HEK293 (cell line): Measurements from ENCODE around the gene GNB2.

Experiments
- CTCF ChIA-PET: fragments of 350-600 bp; formaldehyde crosslinking; extraction: SDS; loops from one replicate; lab custom pipeline; 2021; ENCODE audit warnings: antibody characterized with exemption; lab: Yijun Ruan, JAX
- POLR2A ChIA-PET: fragments of 300-600 bp; formaldehyde crosslinking; extraction: SDS; loops from one replicate; lab custom pipeline; 2020; ENCODE audit warnings: antibody characterized with exemption, inconsistent platforms; lab: Yijun Ruan, JAX
- H3K27ac ChIP-seq: fragments of 200-500 bp; sonication (Bioruptor generic); 2 replicates; pipeline ENCODE4 v1.5.1; 2014; ENCODE audit warnings: low read depth, low read length, control low read depth, inconsistent platforms; ENCODE audit errors: extremely low read depth
- H3K36me3 ChIP-seq, 2 experiments: fragments of 200-500 bp in 1 of 2; sonication (Bioruptor generic) in 1 of 2; 1 replicate in 1 of 2; 2 replicates in 1 of 2; pipeline ENCODE4 v1.5.1; 2014 to 2017; ENCODE audit warnings: inconsistent platforms in 2 of 2, low read length in 2 of 2; ENCODE audit not compliant: control insufficient read depth in 2 of 2, insufficient read depth in 1 of 2
- H3K4me1 ChIP-seq: fragments of 200-500 bp; sonication (Bioruptor generic); 2 replicates; pipeline ENCODE4 v1.5.1; 2014; ENCODE audit warnings: mild to moderate bottlenecking, low read length, inconsistent platforms; ENCODE audit not compliant: control insufficient read depth, insufficient read depth
- H3K4me3 ChIP-seq: 2 replicates; pipeline ENCODE4 v1.5.1; 2011; ENCODE audit warnings: low read depth, mild to moderate bottlenecking, control low read depth, low read length, moderate library complexity
- H3K9me3 ChIP-seq: fragments of 200-500 bp; sonication (Bioruptor generic); 2 replicates; pipeline ENCODE4 v1.5.1; 2014; ENCODE audit warnings: low read depth, low read length, inconsistent platforms; ENCODE audit not compliant: control insufficient read depth, insufficient read depth
- AEBP2 ChIP-seq: fragments of 450-650 bp; formaldehyde crosslinking; IDR thresholded peaks from 2 replicates; pipeline ENCODE4 v1.5.1; 2016; ENCODE audit warnings: missing biosample characterization, missing genetic modification characterization, borderline replicate concordance
- BCL11A ChIP-seq: fragments of 450-650 bp; formaldehyde crosslinking; IDR thresholded peaks from 2 replicates; pipeline ENCODE4 v1.5.1; 2016; ENCODE audit warnings: low read depth, missing biosample characterization, missing genetic modification characterization
- ELK4 ChIP-seq: IDR thresholded peaks from 2 replicates; pipeline ENCODE4 v1.6.1; 2011; ENCODE audit warnings: mild to moderate bottlenecking, low read depth, low read length, borderline replicate concordance
- GLIS1 ChIP-seq: fragments of 450-650 bp; formaldehyde crosslinking; IDR thresholded peaks from 2 replicates; pipeline ENCODE4 v1.5.1; 2016; ENCODE audit warnings: missing biosample characterization, missing genetic modification characterization
- KLF16 ChIP-seq: fragments of 450-650 bp; formaldehyde crosslinking; IDR thresholded peaks from 2 replicates; pipeline ENCODE4 v1.5.1; 2017; ENCODE audit warnings: missing biosample characterization, missing genetic modification characterization
- PATZ1 ChIP-seq: fragments of 450-650 bp; formaldehyde crosslinking; IDR thresholded peaks from 2 replicates; pipeline ENCODE4 v1.5.1; 2016; ENCODE audit warnings: missing biosample characterization, missing genetic modification characterization
- RBAK ChIP-seq: fragments of 450-650 bp; formaldehyde crosslinking; IDR thresholded peaks from 2 replicates; pipeline ENCODE4 v1.5.1; 2016; ENCODE audit warnings: missing biosample characterization, missing genetic modification characterization
- SALL2 ChIP-seq: fragments of 450-650 bp; formaldehyde crosslinking; IDR thresholded peaks from 2 replicates; pipeline ENCODE4 v1.5.0; 2017; ENCODE audit warnings: missing biosample characterization, mild to moderate bottlenecking, missing genetic modification characterization, borderline replicate concordance
- ZBTB10 ChIP-seq: fragments of 450-650 bp; formaldehyde crosslinking; IDR thresholded peaks from 2 replicates; pipeline ENCODE4 v1.5.1; 2016; ENCODE audit warnings: missing biosample characterization, missing genetic modification characterization
- ZBTB48 ChIP-seq: fragments of 450-650 bp; formaldehyde crosslinking; IDR thresholded peaks from 2 replicates; pipeline ENCODE4 v1.5.1; 2016; ENCODE audit warnings: missing biosample characterization, missing genetic modification characterization
- ZBTB49 ChIP-seq: fragments of 450-650 bp; formaldehyde crosslinking; IDR thresholded peaks from 2 replicates; pipeline ENCODE4 v1.5.1; 2016; ENCODE audit warnings: missing biosample characterization, missing genetic modification characterization, low read depth
- ZNF2 ChIP-seq: fragments of 450-650 bp; formaldehyde crosslinking; IDR thresholded peaks from 2 replicates; pipeline ENCODE4 v1.5.1; 2016; ENCODE audit warnings: missing biosample characterization, missing genetic modification characterization
- ZNF214 ChIP-seq: fragments of 450-650 bp; formaldehyde crosslinking; IDR thresholded peaks from 2 replicates; pipeline ENCODE4 v1.5.1; 2017; ENCODE audit warnings: missing biosample characterization, mild to moderate bottlenecking, missing genetic modification characterization, borderline replicate concordance
- ZNF221 ChIP-seq: fragments of 450-650 bp; formaldehyde crosslinking; IDR thresholded peaks from 2 replicates; pipeline ENCODE4 v1.5.1; 2017; ENCODE audit warnings: missing biosample characterization, missing genetic modification characterization, borderline replicate concordance
- ZNF341 ChIP-seq: fragments of 450-650 bp; formaldehyde crosslinking; IDR thresholded peaks from 2 replicates; pipeline ENCODE4; 2016; ENCODE audit warnings: low read depth, missing biosample characterization, missing genetic modification characterization
- ZNF404 ChIP-seq: fragments of 450-650 bp; formaldehyde crosslinking; IDR thresholded peaks from 2 replicates; pipeline ENCODE4 v1.5.1; 2017; ENCODE audit warnings: missing biosample characterization, missing genetic modification characterization
- ZNF747 ChIP-seq: fragments of 450-650 bp; formaldehyde crosslinking; IDR thresholded peaks from 2 replicates; pipeline ENCODE4 v1.5.1; 2016; ENCODE audit warnings: missing biosample characterization, missing genetic modification characterization
- ZNF791 ChIP-seq: fragments of 450-650 bp; formaldehyde crosslinking; IDR thresholded peaks from 2 replicates; pipeline ENCODE4 v1.5.1; 2016; ENCODE audit warnings: missing biosample characterization, missing genetic modification characterization
- ZSCAN16 ChIP-seq: fragments of 450-650 bp; formaldehyde crosslinking; IDR thresholded peaks from 2 replicates; pipeline ENCODE4 v1.5.1; 2016; ENCODE audit warnings: missing biosample characterization, missing genetic modification characterization
- ZSCAN18 ChIP-seq: fragments of 450-650 bp; formaldehyde crosslinking; IDR thresholded peaks from 2 replicates; pipeline ENCODE4 v1.5.1; 2016; ENCODE audit warnings: missing biosample characterization, missing genetic modification characterization

The GNB2 gene

GRCh38 chr7:100692578-100692961 is 19.0 kb downstream of the GNB2 start:
- Histone ChIP-seq H3K4me3 (peak overlapping the region; percentile 56), H3K4me1 (peaks cover 2% of the 10 kb centered on the region; the same call in 1 of the 2 replicates), H3K36me3 (peaks cover 0 to 28% of the 10 kb centered on the region in 2 experiments; a peak in 2 of 3 replicates), H3K27ac (no peak overlapping the region; the same call in 1 of the 2 replicates), H3K9me3 (no peaks in the 10 kb centered on the region)
- CTCF ChIA-PET: interaction anchor here (0.5 to 5.5 kb wide), 29 partner anchors 9 to 404 kb away, joined by 3 to 77 read pairs (median 4); partner anchors contain the start of genes FBXO24, LRCH4, MOSPD3 and POP7
- POLR2A ChIA-PET: interaction anchor here (0.7 to 2.8 kb wide), 8 partner anchors 10 to 197 kb away, joined by 3 to 18 read pairs (median 5); partner anchors contain the start of genes FBXO24, LRCH4, POP7 and UFSP1
- TF ChIP-seq ZBTB48 (tag by site-specific recombination): no peak
- no peak for TF ChIP-seq AEBP2 (tag by site-specific recombination)
- TF ChIP-seq ZNF341: no peak
- no peak for TF ChIP-seq ZNF2 (tag by site-specific recombination)
- TF ChIP-seq SALL2 (tag by site-specific recombination): no peak
- TF ChIP-seq ZSCAN16 (tag by site-specific recombination): no peak
- TF ChIP-seq ZNF404: no peak
- TF ChIP-seq GLIS1: no peak

- no peaks in the 10 kb centered on the region for H3K9me3 ChIP-seq
- peaks cover 0 to 19% of the 10 kb centered on the region in 2 experiments; a peak in 2 of 3 replicates for H3K36me3 ChIP-seq
- peak overlapping the region; percentile 76; the same call in 1 of the 2 replicates for H3K27ac ChIP-seq
- ChIA-PET CTCF (interaction anchor here (0.5 to 5.5 kb wide), 16 partner anchors 8 to 386 kb away, joined by 3 to 77 read pairs (median 4); partner anchors contain the start of genes FBXO24, LRCH4, MOSPD3 and POP7), POLR2A (interaction anchor here (0.7 to 2.8 kb wide), 10 partner anchors 10 to 196 kb away, joined by 3 to 18 read pairs (median 5); partner anchors contain the start of genes FBXO24, LRCH4, POP7 and UFSP1)
- H3K4me1 ChIP-seq: peaks cover 2% of the 10 kb centered on the region; the same call in 1 of the 2 replicates
- H3K4me3 ChIP-seq: peak overlapping the region; percentile 56
- TF ChIP-seq ZNF747 (tag by site-specific recombination): no peak
- no peak for TF ChIP-seq ZSCAN18 (tag by site-specific recombination)
- no peak for TF ChIP-seq RBAK (tag by site-specific recombination)
- TF ChIP-seq ZBTB49: no peak
- TF ChIP-seq PATZ1 (tag by site-specific recombination): peak; percentile 33; the same call in 1 of the 2 replicates
- TF ChIP-seq KLF16 (tag by site-specific recombination): no peak
- no peak for TF ChIP-seq ZNF214 (tag by site-specific recombination)
- no peak for TF ChIP-seq ZNF221 (tag by site-specific recombination)
- no peak for TF ChIP-seq ZBTB10 (tag by site-specific recombination)
- TF ChIP-seq ELK4: no peak
- no peak for TF ChIP-seq BCL11A (tag by site-specific recombination)
- TF ChIP-seq ZNF791 (tag by site-specific recombination): no peak
- TF ChIP-seq ZSCAN16 (tag by site-specific recombination): no peak
Measured at GRCh38 chr7:100693312-100694097, 20.0 kb downstream of the GNB2 start.
